Loucy (cell line): Measurements from ENCODE around the gene FOXP1.

Source experiments
- CTCF ChIP-seq: fragments of 200-600 bp; sonication (generic); conservative IDR thresholded peaks from 2 replicates; pipeline ENCODE4 v1.5.1; 2014; ENCODE audit warnings: mild to moderate bottlenecking, antibody characterized with exemption, low read length
- EZH2phosphoT487 ChIP-seq: fragments of 200-600 bp; IDR thresholded peaks from 2 replicates; pipeline ENCODE4 v1.6.1; 2018; ENCODE audit warnings: antibody characterized with exemption, mild to moderate bottlenecking, moderate library complexity, borderline replicate concordance

DNA sequence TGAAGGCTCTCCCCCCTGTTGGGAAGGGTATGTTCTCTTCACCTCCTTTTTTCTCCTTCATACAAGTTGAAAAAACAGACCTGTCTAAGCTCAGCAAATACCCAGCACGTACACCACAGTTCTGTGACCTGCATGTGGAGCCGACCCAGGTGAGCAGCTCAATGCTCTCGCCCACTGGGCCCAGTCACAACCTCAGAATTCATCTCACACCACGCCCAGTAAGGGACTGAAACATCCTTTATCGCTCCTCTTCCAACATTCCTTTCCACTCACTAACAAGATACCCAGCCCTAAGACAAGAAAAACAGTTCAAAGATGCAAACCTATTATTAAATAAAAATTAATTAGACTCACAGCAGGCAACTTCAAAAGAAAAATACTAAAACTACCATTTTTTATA, 68.9 kb downstream of the FOXP1 start:
- no peak for TF ChIP-seq CTCF
- TF ChIP-seq EZH2phosphoT487 = no peak
